GM18511 (cell line): Measurements from ENCODE around the gene CPPED1.
A peak's percentile ranks its signal among the peaks of the same experiment; 100 is the strongest.

ENCODE experiments used
- ATAC-seq: cut with Tn5 transposase; IDR thresholded peaks from one replicate; pipeline ENCODE4 v1.9.1; 2021; ENCODE audit warnings: mild to moderate bottlenecking, moderate library complexity; ENCODE audit not compliant: unreplicated experiment

The CPPED1 gene

DNA sequence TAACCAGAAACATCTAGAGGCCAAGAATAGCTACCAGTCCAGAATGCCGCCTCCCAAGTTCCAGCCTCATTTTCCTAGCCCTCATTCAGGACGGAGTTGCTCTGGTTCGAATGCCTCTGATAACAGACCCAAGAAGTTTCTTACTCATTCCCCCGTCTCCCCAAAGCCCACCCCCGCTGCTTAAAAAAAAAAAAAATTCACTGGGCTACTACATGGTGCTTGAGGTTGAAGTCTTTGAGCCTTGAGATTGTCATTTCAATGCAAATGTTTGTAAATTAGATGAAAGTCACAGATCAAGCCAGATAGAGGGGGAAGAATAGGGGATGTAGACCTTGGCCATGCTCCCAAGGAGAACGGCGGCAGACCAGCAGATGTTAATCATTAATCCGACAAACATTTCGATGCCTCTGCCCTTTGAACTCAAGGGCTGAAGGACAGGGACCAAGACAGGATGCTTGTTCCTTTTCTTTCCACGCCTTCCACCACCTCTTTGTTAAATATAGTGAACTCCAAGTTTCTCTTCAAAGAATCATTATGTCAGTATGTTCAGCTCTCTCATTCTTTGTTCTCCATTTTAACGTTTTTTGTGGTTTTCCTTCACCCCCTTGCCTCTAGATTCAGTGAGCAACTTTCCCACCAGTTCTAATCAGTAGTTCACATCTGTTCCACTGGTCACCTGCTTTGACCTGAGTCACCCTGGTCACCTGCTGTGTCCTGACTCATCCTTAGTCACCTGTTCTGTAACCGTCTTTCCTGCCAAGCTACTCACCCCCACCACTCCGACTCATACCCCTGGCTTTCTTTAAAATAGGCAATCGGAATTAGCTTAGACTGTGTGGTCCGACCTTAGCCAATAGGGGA is 190.3 kb downstream of the CPPED1 start:
- ATAC-seq, result peak; percentile 84

DNA sequence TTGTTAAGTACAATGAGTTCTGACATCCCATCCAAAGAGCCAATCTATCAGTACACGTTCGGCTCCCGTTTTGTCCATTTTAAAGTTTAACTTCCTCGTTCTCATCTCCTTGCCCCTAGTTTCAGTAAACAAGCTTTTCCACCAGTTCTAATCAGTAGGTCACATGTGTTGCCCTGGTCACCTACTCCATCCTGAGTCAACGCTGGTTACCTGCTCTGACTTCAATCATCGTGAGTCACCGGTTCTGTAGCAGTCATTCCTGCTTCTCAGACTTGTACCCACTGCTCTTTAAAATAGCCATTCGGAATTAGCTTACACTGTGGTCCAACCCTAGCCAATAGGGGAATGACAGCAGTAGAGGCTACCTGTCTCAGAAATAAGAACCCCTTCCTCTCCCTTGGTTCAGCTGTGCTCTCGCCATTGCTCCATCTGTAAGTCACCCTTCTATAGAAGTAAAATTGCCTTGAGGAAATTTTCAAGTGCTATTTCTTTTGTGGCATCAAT is 191.0 kb downstream of the CPPED1 start:
- no peak for ATAC-seq

DNA sequence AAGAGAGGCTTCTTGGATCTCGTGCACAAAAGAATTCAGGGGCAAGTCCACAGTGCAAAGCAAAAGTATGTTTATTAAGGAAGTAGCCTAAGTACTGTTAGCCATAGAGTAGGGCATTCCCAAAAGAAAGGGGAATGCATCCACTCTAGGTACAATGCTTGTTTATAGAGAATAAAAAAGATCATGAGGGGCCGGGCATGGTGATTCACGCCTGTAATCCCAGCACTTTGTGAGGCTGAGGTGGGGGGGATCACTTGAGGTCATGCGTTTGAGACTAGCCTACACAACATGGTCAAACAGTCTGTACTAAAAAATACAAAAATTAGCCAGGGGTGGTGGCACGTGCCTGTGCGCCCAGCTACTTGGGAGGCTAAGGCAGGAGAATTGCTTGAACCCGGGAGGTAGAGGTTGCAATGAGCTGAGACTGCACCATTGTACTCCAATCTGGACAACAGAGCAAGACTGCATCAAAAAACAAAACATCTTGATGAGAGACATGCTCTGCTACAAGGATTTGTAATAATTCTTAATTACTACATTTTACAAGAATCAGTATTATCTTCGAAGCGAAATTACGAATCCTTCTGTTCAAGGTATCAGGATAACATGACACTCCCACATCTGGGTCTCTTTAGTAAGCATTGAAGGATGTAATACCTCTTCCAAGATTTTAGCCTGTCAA is 191.6 kb downstream of the CPPED1 start:
- ATAC-seq, result no peak

DNA sequence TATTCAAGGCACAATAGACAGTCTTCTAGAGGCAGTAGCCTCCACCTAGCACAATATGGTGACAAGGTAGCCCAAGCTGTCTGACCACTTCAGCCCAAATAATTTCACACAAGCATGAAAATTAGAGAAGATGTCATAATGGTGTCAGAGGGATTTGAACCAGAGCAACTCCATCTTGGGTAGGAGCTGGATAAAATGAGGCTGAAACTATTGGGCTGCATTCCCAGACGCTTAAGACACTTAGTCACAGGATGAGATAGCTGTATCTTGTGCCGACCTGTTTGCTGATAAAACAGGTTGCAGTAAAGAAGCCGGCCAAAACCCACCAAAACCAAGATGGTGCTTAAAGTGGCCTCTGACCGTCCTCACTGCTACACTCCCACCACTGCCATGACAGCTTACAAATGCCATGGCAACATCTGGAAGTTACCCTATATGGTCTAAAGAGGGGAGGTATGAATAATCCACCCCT is 192.6 kb downstream of the CPPED1 start:
- ATAC-seq, result no peak

DNA sequence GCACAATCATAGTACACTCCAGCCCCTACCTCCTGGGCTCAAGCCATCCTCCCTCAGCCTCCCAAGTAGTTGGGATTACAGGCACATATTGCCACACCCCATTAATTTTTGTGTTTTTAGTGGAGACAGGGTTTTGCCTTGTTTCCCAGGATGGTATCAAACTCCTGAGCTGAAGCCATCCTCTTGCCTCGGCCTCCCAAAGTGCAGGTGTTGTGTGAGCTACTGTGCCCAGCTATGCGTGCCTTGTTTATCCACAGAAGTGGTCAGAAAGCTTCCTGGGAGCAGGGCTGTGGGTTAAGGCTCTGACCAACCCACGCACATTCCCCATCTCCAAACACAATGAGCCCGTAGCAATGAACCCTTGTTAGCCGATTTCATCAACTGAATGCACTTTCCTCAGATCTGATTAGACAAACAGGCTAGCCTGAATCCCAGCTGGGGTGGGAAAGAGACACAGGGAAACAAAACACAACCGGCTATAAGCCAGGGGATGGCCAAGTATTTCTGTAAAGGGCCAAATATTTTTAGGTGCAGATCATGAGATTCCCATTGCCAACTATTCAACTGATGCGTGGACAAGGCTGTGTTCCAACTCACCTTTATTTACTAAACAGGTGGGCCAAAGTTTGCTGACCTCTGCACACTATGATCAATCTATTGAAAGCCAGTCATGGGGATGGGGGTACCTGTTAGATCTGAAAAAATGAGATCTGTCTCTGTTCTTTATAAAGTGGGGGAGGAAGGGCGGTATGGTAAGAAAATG is 193.6 kb downstream of the CPPED1 start:
- ATAC-seq, result no peak
